ENCODE results near the gene OR2S2.

- TF ChIP-seq CTCF (IDR thresholded peaks at IDR 0.05) = no peak
- no peak for TF ChIP-seq POLR2A (IDR thresholded peaks at IDR 0.05)
Measured at GRCh38 chr9:35978792-35979191, 20.8 kb upstream of the OR2S2 start.
